ENCODE measurements around the gene SLC5A3. TPM values are rescaled to one million over a fixed set of nuclear protein-coding genes. Genes with fewer than 3 reads are reported as not detected.
A peak's percentile ranks its signal among the peaks of the same experiment; 100 is the strongest.

The SLC5A3 gene
- polyA plus RNA-seq, 1 donor from 2014 or later: 18.2 TPM

DNA sequence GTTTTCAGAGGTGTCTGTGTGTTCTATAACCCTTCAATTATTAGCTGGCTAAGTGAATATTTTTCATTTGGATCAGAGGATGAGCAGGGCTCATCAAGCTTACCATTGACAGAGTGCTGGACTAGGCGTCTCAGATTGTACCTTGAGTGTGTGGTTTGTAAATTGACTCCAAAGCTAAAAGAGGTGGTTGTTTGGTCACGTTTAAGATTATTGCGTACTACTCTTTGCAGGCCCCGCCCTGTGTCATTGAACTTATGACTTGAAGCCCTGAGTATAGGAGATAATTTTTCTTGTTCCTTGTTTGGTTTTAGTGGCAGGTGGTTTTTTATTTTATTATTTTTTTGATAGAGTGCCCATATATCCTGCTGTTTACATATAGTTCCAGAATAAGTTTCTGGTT is 17.7 kb downstream of the SLC5A3 start:
- Histone ChIP-seq H3K9ac (ENCODE audit: low read length) (no peak overlapping the region), H3K79me2 (replicated peaks; ENCODE audit: insufficient read depth, low read length) (peaks cover 38% of the 10 kb centered on the region), H3K4me3 (ENCODE audit: low read length) (no peak overlapping the region), H3F3A (ENCODE audit: insufficient read depth, low read length, poor library complexity, severe bottlenecking) (no peaks in the 10 kb centered on the region), H3K4me2 (ENCODE audit: low read length) (no peak overlapping the region), H3K9me3 (ENCODE audit: low read length) (no peaks in the 10 kb centered on the region), H4K20me1 (ENCODE audit: insufficient read depth) (no peaks in the 10 kb centered on the region), H3K36me3 (ENCODE audit: insufficient read depth, low read length) (no peaks in the 10 kb centered on the region), H3K27ac (ENCODE audit: low read length) (no peak overlapping the region), H3K9me2 (ENCODE audit: insufficient read depth, low read length) (no peaks in the 10 kb centered on the region), H2AFZ (ENCODE audit: low read depth, low read length) (no peak overlapping the region), H3K27me3 (ENCODE audit: insufficient read depth, low read depth, low read length) (no peaks in the 10 kb centered on the region)
- no peak for TF ChIP-seq MXI1 (conservative IDR thresholded peaks at IDR 0.05; ENCODE audit: poor library complexity, severe bottlenecking)
- no peak for TF ChIP-seq EP300 (conservative IDR thresholded peaks at IDR 0.05; ENCODE audit: poor library complexity, severe bottlenecking)
- TF ChIP-seq RAD21 (conservative IDR thresholded peaks at IDR 0.05): no peak

- Histone ChIP-seq H3K4me2 (ENCODE audit: low read length) (no peak overlapping the region), H3K27me3 (ENCODE audit: insufficient read depth, low read depth, low read length) (no peaks in the 10 kb centered on the region), H3F3A (ENCODE audit: insufficient read depth, low read length, poor library complexity, severe bottlenecking) (no peaks in the 10 kb centered on the region), H3K36me3 (ENCODE audit: insufficient read depth, low read length) (peaks cover 2% of the 10 kb centered on the region), H3K9me3 (ENCODE audit: low read length) (no peaks in the 10 kb centered on the region), H3K9me2 (ENCODE audit: insufficient read depth, low read length) (no peaks in the 10 kb centered on the region), H3K4me3 (ENCODE audit: low read length) (no peak overlapping the region), H3K9ac (ENCODE audit: low read length) (no peak overlapping the region), H3K79me2 (replicated peaks; ENCODE audit: insufficient read depth, low read length) (peaks cover 34% of the 10 kb centered on the region), H3K27ac (ENCODE audit: low read length) (no peak overlapping the region), H4K20me1 (ENCODE audit: insufficient read depth) (no peaks in the 10 kb centered on the region), H2AFZ (ENCODE audit: low read depth, low read length) (no peak overlapping the region)
- TF ChIP-seq SMC3 (conservative IDR thresholded peaks at IDR 0.05; ENCODE audit: poor library complexity) (no peak), TAF1 (IDR thresholded peaks at IDR 0.05; ENCODE audit: low read depth) (no peak), POLR2AphosphoS5 (IDR thresholded peaks at IDR 0.05) (no peak), RAD21 (conservative IDR thresholded peaks at IDR 0.05) (no peak), MXI1 (conservative IDR thresholded peaks at IDR 0.05; ENCODE audit: poor library complexity, severe bottlenecking) (no peak), EP300 (conservative IDR thresholded peaks at IDR 0.05; ENCODE audit: poor library complexity, severe bottlenecking) (no peak), EZH2 (IDR thresholded peaks at IDR 0.05; ENCODE audit: borderline replicate concordance, insufficient read depth, low read length, poor library complexity, severe bottlenecking) (no peak)
- TF ChIP-seq, protein P1, sequence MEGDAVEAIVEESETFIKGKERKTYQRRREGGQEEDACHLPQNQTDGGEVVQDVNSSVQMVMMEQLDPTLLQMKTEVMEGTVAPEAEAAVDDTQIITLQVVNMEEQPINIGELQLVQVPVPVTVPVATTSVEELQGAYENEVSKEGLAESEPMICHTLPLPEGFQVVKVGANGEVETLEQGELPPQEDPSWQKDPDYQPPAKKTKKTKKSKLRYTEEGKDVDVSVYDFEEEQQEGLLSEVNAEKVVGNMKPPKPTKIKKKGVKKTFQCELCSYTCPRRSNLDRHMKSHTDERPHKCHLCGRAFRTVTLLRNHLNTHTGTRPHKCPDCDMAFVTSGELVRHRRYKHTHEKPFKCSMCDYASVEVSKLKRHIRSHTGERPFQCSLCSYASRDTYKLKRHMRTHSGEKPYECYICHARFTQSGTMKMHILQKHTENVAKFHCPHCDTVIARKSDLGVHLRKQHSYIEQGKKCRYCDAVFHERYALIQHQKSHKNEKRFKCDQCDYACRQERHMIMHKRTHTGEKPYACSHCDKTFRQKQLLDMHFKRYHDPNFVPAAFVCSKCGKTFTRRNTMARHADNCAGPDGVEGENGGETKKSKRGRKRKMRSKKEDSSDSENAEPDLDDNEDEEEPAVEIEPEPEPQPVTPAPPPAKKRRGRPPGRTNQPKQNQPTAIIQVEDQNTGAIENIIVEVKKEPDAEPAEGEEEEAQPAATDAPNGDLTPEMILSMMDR (IDR thresholded peaks at IDR 0.05; ENCODE audit: poor library complexity, severe bottlenecking): peak; percentile 37
- TF ChIP-seq, protein P2, sequence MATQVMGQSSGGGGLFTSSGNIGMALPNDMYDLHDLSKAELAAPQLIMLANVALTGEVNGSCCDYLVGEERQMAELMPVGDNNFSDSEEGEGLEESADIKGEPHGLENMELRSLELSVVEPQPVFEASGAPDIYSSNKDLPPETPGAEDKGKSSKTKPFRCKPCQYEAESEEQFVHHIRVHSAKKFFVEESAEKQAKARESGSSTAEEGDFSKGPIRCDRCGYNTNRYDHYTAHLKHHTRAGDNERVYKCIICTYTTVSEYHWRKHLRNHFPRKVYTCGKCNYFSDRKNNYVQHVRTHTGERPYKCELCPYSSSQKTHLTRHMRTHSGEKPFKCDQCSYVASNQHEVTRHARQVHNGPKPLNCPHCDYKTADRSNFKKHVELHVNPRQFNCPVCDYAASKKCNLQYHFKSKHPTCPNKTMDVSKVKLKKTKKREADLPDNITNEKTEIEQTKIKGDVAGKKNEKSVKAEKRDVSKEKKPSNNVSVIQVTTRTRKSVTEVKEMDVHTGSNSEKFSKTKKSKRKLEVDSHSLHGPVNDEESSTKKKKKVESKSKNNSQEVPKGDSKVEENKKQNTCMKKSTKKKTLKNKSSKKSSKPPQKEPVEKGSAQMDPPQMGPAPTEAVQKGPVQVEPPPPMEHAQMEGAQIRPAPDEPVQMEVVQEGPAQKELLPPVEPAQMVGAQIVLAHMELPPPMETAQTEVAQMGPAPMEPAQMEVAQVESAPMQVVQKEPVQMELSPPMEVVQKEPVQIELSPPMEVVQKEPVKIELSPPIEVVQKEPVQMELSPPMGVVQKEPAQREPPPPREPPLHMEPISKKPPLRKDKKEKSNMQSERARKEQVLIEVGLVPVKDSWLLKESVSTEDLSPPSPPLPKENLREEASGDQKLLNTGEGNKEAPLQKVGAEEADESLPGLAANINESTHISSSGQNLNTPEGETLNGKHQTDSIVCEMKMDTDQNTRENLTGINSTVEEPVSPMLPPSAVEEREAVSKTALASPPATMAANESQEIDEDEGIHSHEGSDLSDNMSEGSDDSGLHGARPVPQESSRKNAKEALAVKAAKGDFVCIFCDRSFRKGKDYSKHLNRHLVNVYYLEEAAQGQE (IDR thresholded peaks at IDR 0.05; ENCODE audit: borderline replicate concordance): no peak
Measured at GRCh38 chr21:34091607-34092006, 18.2 kb downstream of the SLC5A3 start.

Measured in neural cell (in vitro differentiated cells).